DOHH2 (cell line): ENCODE data around the gene GALNT18.

Source experiments
- CTCF ChIP-seq: fragments of 200-600 bp; sonication (generic); IDR thresholded peaks from one replicate; pipeline ENCODE4 v1.5.1; 2014; ENCODE audit warnings: antibody characterized with exemption, mild to moderate bottlenecking, low read depth, low read length; ENCODE audit not compliant: poor library complexity, severe bottlenecking
- EZH2phosphoT487 ChIP-seq: fragments of 200-600 bp; sonication (generic); IDR thresholded peaks from 2 replicates; pipeline ENCODE4 v1.6.1; 2017; ENCODE audit warnings: borderline replicate concordance, mild to moderate bottlenecking, antibody characterized with exemption, low read length, moderate library complexity, mixed read lengths

- no peak for TF ChIP-seq EZH2phosphoT487
- no peak for TF ChIP-seq CTCF
These were observed 214.1 kb downstream of the GALNT18 start for GRCh38 chr11:11407763-11408084.
